HG03095 (cell line): ENCODE results near the gene VSX2.

ENCODE experiments used
- ATAC-seq: cut with Tn5 transposase; IDR thresholded peaks from one replicate; pipeline ENCODE4 v1.9.1; 2021; ENCODE audit warnings: moderate library complexity; ENCODE audit not compliant: unreplicated experiment

VSX2 gene

DNA sequence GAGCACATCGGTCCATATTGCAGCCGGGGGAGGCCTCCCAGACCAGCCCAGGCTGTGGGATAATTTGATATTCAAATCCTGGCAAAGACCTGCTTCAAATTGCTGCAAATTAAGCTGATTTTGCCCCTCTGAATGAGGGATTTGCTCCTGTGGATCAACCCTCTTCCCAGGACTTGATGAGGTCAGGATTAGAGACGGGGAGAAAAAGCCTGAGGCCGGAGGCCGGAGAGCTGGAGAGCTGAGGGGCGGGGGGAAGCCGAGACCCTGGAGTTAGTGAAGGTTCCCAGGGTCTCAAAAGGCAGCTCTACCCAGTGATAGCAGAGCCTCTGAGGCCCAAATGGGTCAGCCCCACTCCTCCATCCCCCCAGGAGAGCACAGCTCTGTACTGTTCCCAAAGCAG lies 17.5 kb upstream of the VSX2 start:
- ATAC-seq = no peak

GRCh38 chr14:74223016-74223415 lies 16.2 kb upstream of the VSX2 start:
- ATAC-seq = no peak

GRCh38 chr14:74231784-74232183 lies 7.5 kb upstream of the VSX2 start:
- ATAC-seq = no peak

GRCh38 chr14:74235017-74235416 lies 4.2 kb upstream of the VSX2 start:
- no peak for ATAC-seq

DNA sequence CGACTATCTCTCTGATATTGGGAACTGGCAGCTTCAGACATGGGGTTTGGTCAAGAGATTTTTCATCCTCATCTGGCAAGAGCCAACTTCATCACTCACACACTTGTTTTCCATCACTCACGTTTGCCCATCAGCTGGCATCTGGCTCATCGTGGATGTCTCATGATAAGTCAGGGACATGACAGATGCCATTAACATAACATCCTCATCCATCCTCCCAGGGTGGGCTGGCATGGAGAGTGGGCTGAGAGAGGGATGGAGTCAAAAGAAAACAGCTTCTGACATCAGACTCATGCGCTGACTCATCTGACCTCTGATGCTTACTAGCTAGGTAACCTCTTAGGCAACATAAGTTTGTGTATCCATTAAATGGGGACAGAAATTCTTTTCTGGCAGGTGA lies 1.8 kb upstream of the VSX2 start:
- ATAC-seq = no peak

DNA sequence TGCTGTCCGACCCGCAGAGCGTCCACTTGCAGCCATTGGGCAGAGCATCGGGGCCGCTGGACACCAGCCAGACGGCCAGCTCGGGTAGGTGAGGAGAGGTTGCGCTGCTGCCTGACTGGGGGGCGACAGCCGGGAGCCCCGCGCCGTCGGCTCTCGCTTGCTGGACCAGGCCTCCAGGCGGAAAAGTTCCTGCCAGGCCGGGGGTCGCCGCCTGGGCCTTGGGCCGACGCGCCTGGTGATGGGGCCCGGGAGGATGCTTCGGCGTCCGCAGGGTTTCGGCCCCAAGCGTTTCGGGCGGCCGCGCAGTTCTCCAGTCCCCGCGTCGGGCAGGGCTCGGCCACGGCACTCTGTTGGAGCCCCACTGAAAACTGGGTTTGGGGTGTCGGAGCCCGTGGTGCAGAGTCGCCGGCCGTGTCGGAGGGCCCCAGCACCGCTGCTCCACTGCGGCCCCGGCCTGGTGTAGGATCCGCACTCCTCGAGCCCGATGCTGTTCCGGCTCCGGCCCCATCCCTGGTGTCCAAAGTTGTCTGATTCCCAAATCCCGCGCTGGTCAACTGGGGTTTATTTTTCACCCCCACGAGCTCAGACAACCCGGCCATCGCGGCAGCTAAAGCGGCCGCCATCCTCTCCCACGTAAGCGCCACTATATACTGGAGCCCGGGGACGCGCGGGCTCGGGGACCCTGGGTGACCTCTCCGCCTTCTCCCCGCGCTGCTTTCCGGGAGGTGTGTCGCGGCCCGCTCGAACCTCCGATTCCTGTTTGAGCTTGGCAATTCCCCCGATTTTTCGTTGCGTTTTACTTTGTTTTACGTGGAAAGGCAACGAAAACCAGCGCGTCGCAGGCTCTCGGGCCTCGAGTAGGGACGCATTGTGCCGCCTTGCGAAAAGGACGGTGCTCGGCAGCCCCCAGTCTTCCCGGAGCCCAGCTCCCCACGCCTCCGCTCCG lies 872 bp downstream of the VSX2 start:
- ATAC-seq = no peak

GRCh38 chr14:74240794-74241651 lies 1.8 kb downstream of the VSX2 start:
- no peak for ATAC-seq

GRCh38 chr14:74241652-74242017 lies 2.4 kb downstream of the VSX2 start:
- no peak for ATAC-seq

DNA sequence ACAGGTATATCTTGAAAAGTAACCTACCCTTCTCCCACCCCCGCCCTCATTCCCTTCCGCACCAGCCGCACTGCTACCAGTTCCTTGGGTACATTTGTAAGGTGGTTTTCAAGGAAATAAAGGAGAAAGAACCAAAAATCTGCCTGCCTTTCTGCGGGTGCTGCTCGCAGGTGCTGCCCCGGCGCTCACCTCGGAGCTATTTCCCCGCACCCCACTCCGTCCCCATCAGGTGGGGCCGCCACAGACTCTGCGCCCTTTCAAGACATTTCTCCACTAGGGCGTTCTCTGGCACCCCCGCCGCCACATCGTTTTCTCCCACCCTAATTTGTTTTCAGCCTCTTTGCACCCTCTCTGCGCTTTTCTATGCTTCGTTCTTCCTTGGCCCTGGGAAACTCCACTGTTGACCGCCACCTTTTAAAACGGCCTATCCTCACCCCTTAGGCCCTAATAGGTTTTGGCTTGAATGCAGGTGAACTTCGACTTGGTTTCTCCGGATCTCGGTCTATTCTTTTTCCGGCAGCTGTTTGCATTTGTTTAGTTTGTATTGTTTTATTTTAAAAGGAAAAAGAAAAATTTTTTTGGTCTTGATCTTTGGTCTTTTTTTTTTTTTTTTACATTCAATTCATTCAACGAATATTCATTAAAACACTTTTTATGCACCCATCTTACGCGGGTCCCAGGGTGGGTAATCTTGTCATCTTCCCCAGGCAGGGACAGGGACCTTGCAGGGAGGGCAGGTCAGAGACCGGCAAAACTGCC lies 3.0 kb downstream of the VSX2 start:
- no peak for ATAC-seq

DNA sequence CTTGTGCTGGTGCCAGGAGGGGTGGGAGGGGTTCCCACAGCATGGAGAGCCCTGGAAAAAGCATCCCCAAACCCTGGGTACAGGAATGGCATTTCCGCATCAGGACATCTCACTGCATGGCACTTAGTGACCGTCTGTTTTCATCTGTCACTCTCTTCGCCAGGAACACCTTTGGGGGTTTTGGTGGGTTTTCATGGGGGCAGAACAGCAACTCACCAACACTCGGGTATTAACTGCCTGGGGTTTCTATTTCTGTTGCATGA lies 3.5 kb downstream of the VSX2 start:
- ATAC-seq = no peak

GRCh38 chr14:74243051-74243450 lies 3.8 kb downstream of the VSX2 start:
- ATAC-seq = no peak

DNA sequence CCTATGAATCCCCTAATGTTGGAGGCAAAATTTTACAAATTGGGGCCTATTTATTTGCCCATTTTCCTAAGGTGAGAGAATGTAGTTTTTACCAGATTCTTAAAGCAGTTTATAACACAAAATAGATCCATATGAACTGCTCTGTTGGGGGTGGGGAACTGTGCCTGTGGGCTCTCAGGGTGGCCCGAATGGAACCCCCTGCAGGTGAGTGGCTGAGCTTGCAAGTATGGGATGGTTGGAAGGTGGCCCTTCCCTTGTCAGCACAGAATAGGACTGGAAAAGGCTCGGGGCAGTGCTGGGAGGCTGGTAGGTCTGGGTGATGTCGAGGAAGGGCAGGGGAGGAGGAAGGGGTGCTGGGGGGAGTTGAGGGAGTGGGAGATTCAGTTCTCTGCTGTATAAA lies 4.9 kb downstream of the VSX2 start:
- no peak for ATAC-seq

DNA sequence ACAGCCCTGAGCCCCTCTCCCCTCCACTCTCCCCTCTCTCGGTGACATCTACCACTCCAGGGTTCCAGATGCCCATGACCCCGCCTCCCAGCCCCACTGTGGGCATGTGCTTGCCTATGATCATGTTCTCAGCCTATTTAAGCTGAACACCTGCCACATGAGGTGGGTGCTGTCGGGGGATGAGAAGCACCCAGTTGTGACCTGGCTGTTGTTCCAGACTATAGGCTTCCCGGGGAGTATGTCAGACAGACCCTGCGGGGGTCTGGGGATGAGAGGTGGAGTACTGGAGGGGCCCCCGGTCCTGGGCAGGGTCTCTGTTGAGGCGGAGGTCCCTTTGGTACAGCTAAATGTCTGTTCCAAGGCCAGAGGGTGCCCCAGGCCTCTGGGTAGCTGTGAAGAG lies 6.0 kb downstream of the VSX2 start:
- no peak for ATAC-seq

DNA sequence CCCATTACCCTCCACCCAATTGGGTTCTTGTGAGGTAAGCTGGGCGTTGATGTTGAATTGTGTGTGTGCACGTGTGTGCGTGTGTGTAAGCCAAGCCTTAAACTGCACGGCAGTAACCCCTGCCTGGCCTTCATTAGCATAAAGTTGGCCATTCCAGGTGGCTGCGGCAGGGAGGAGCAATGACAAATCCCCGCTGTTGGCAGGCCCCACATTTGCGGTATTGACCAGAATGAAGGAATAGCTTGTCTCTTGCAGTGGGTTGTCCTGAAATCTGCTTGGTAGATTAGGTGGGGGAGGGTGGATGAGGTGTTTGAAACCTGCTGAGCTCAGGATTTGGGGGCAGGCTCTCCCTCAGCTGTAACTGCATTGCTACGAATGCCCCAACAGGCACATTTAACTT lies 7.3 kb downstream of the VSX2 start:
- ATAC-seq = no peak

- ATAC-seq = no peak
Measured at GRCh38 chr14:74248017-74248416, 8.8 kb downstream of the VSX2 start.

DNA sequence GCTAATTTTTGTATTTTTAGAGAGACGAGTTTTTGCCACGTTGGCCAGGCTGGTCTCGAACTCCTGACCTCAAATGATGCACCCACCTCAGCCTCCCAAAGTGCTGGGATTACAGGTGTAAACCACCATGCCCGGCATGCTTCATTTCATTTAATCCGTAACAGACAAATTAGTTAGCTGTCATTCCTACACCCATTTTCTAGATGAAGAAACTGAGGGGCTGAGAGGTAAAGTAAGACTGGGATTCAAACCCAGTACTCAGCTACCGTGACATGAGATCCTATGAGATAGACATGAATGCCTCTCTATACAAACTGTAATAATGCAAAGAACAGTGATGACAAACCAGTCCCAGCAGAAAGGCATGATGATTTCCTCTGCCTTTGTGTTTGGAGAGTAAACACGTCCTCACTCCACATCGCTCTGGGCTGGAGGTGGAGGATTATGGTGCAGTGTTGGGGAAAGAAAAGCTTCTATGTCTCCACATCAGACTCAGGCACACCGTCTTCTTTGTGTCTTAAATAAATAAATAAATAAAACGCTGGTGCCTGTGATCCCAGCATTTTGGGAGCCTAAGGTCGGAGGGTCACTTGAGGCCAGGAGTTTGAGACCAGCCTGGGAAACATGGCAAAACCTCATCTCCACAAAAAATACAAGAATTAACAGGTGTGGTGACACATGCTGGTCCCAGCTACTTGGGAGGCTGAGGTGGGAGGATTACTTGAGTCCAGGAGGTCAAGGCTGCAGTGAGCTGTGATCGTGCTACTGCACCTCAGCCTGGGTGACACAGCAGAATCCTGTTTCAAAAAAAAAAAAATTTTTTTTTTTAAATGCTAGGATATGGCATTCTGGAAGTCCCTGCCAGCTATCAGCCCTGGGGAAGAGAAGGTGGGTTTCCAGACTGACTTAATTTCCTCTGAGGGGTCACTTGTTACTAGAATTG lies 10.5 kb downstream of the VSX2 start:
- ATAC-seq = no peak

- ATAC-seq = no peak
Measured at GRCh38 chr14:74255281-74255680, 16.0 kb downstream of the VSX2 start.

- no peak for ATAC-seq
Measured at GRCh38 chr14:74257078-74257940, 18.1 kb downstream of the VSX2 start.

GRCh38 chr14:74257941-74258763 lies 18.9 kb downstream of the VSX2 start:
- ATAC-seq = no peak
